ENCODE results near the gene B4GALNT3. TPM values are rescaled to one million over a fixed set of nuclear protein-coding genes. Genes with fewer than 3 reads are reported as not detected.
A peak's percentile ranks its signal among the peaks of the same experiment; 100 is the strongest.

The B4GALNT3 gene
- total and polyA plus RNA-seq, 2 of the 13 experiments (the other 11 are each of a cell fraction or from before 2014, with no cell fraction given) = 3.2 to 4.4 TPM

GRCh38 chr12:569803-570434 lies 110.2 kb downstream of the B4GALNT3 start (continued):
- no peak for TF ChIP-seq NFIB (CRISPR knock-in tag; IDR thresholded peaks at IDR 0.05; ENCODE audit: borderline replicate concordance)
- peak; percentile 55; the same call in 1 of the 2 replicates for TF ChIP-seq CHD4 (IDR thresholded peaks at IDR 0.05; ENCODE audit: borderline replicate concordance, low read length)
- TF ChIP-seq SRSF4 (IDR thresholded peaks at IDR 0.05; ENCODE audit: low read depth, low read length, poor library complexity, severe bottlenecking) = no peak
- TF ChIP-seq TCF12 (IDR thresholded peaks at IDR 0.05) = no peak
- no peak for TF ChIP-seq TCF12 (CRISPR knock-in tag; IDR thresholded peaks at IDR 0.05)
- TF ChIP-seq ZNF407 (CRISPR knock-in tag; IDR thresholded peaks at IDR 0.05; ENCODE audit: not compliant biosample characterization) = no peak
- no peak for TF ChIP-seq NBN (conservative IDR thresholded peaks at IDR 0.05)
- TF ChIP-seq ZNF432 (CRISPR knock-in tag; IDR thresholded peaks at IDR 0.05; ENCODE audit: borderline replicate concordance) = no peak
- no peak for TF ChIP-seq PBX2 (CRISPR knock-in tag; IDR thresholded peaks at IDR 0.05)
- 0 out of 2 replicates have a peak, but pooled peaks have one; percentile 10 for TF ChIP-seq ZKSCAN8 (CRISPR knock-in tag; IDR thresholded peaks at IDR 0.05; ENCODE audit: borderline replicate concordance)
- TF ChIP-seq RARG (CRISPR knock-in tag; IDR thresholded peaks at IDR 0.05; ENCODE audit: low read depth) = no peak
- no peak for TF ChIP-seq ZNF282 (IDR thresholded peaks at IDR 0.05; ENCODE audit: partially characterized antibody)
- no peak for TF ChIP-seq ZNF251 (CRISPR knock-in tag; IDR thresholded peaks at IDR 0.05)
- TF ChIP-seq CBX2 (IDR thresholded peaks at IDR 0.05; ENCODE audit: low read depth, low read length) = no peak
- TF ChIP-seq CBX2 (CRISPR knock-in tag; IDR thresholded peaks at IDR 0.05; ENCODE audit: low read depth) = no peak
- no peak; the same call in 1 of the 2 replicates for TF ChIP-seq JDP2 (CRISPR knock-in tag; IDR thresholded peaks at IDR 0.05; ENCODE audit: borderline replicate concordance)
- 0 out of 2 replicates have a peak, but pooled peaks have one; percentile 89 for TF ChIP-seq KLF13 (CRISPR knock-in tag; IDR thresholded peaks at IDR 0.05)
- peak; percentile 42; the same call in 1 of the 2 replicates for TF ChIP-seq TMF1 (CRISPR knock-in tag; IDR thresholded peaks at IDR 0.05; ENCODE audit: low read depth)
- TF ChIP-seq ZBTB7B (CRISPR knock-in tag; IDR thresholded peaks at IDR 0.05) = peak; percentile 92
- TF ChIP-seq RXRB (CRISPR knock-in tag; IDR thresholded peaks at IDR 0.05; ENCODE audit: borderline replicate concordance) = peak; percentile 51; the same call in 1 of the 2 replicates
- peak; percentile 91 for TF ChIP-seq ZSCAN31 (CRISPR knock-in tag; IDR thresholded peaks at IDR 0.05; ENCODE audit: low read depth)
- TF ChIP-seq NONO (IDR thresholded peaks at IDR 0.05) = no peak
- peak; percentile 42; the same call in 1 of the 2 replicates for TF ChIP-seq NONO (CRISPR knock-in tag; conservative IDR thresholded peaks at IDR 0.05)
